ENCODE measurements around the gene COL13A1.
A peak's percentile ranks its signal among the peaks of the same experiment; 100 is the strongest.

The COL13A1 gene

GRCh38 chr10:69895759-69896158, 94.1 kb downstream of the COL13A1 start:
- H3K27ac ChIP-seq (ENCODE audit: low read length) = no peak overlapping the region
- H3K9me3 ChIP-seq (ENCODE audit: control insufficient read depth, insufficient read depth, low read length) = no peaks in the 10 kb centered on the region
- no CpG with 5 or more reads among the region's 13 CpGs for WGBS (ENCODE audit: insufficient coverage, insufficient read length)
- H3K4me1 ChIP-seq (ENCODE audit: control insufficient read depth, insufficient read depth, low read length) = peaks cover 2% of the 10 kb centered on the region; the same call in 1 of the 2 replicates
- no peaks in the 10 kb centered on the region for H3K27me3 ChIP-seq (ENCODE audit: control insufficient read depth, insufficient read depth, low read length)
- no peak overlapping the region for H3K4me3 ChIP-seq (ENCODE audit: low read length)
- no peaks in the 10 kb centered on the region for H3K36me3 ChIP-seq (ENCODE audit: control insufficient read depth, insufficient read depth, low read length)
- no peak for DNase-seq (ENCODE audit: low read depth, low spot score)

GRCh38 chr10:69896606-69897231, 95.0 kb downstream of the COL13A1 start:
- H3K27ac ChIP-seq (ENCODE audit: low read length) = no peak overlapping the region
- no peak overlapping the region for H3K4me3 ChIP-seq (ENCODE audit: low read length)
- WGBS (ENCODE audit: insufficient coverage, insufficient read length) = no CpG with 5 or more reads among the region's 12 CpGs
- no peak for DNase-seq (ENCODE audit: low read depth, low spot score)
- H3K4me1 ChIP-seq (ENCODE audit: control insufficient read depth, insufficient read depth, low read length) = peaks cover 2% of the 10 kb centered on the region; the same call in 1 of the 2 replicates
- H3K9me3 ChIP-seq (ENCODE audit: control insufficient read depth, insufficient read depth, low read length) = no peaks in the 10 kb centered on the region
- no peaks in the 10 kb centered on the region for H3K36me3 ChIP-seq (ENCODE audit: control insufficient read depth, insufficient read depth, low read length)
- no peaks in the 10 kb centered on the region for H3K27me3 ChIP-seq (ENCODE audit: control insufficient read depth, insufficient read depth, low read length)

- Histone ChIP-seq H3K4me3 (ENCODE audit: low read length) (no peak overlapping the region), H3K4me1 (ENCODE audit: control insufficient read depth, insufficient read depth, low read length) (peaks cover 4% of the 10 kb centered on the region), H3K27ac (ENCODE audit: low read length) (no peak overlapping the region), H3K27me3 (ENCODE audit: control insufficient read depth, insufficient read depth, low read length) (no peaks in the 10 kb centered on the region), H3K9me3 (ENCODE audit: control insufficient read depth, insufficient read depth, low read length) (no peaks in the 10 kb centered on the region), H3K36me3 (ENCODE audit: control insufficient read depth, insufficient read depth, low read length) (no peaks in the 10 kb centered on the region)
- DNase-seq (ENCODE audit: low read depth, low spot score) = no peak
- WGBS (ENCODE audit: insufficient coverage, insufficient read length) = no CpG with 5 or more reads among the region's 9 CpGs
These were observed 95.7 kb downstream of the COL13A1 start for GRCh38 chr10:69897432-69897831.

- H3K9me3 ChIP-seq (ENCODE audit: control insufficient read depth, insufficient read depth, low read length) = no peaks in the 10 kb centered on the region
- no peak overlapping the region for H3K4me3 ChIP-seq (ENCODE audit: low read length)
- no peak overlapping the region for H3K27ac ChIP-seq (ENCODE audit: low read length)
- WGBS (ENCODE audit: insufficient coverage, insufficient read length) = no CpG with 5 or more reads among the region's 10 CpGs
- H3K4me1 ChIP-seq (ENCODE audit: control insufficient read depth, insufficient read depth, low read length) = peaks cover 4% of the 10 kb centered on the region
- DNase-seq (ENCODE audit: low read depth, low spot score) = no peak
- no peaks in the 10 kb centered on the region for H3K36me3 ChIP-seq (ENCODE audit: control insufficient read depth, insufficient read depth, low read length)
- no peaks in the 10 kb centered on the region for H3K27me3 ChIP-seq (ENCODE audit: control insufficient read depth, insufficient read depth, low read length)
These were observed 96.3 kb downstream of the COL13A1 start for GRCh38 chr10:69897999-69898398.

GRCh38 chr10:69898524-69898923, 96.8 kb downstream of the COL13A1 start:
- Histone ChIP-seq H3K9me3 (ENCODE audit: control insufficient read depth, insufficient read depth, low read length) (no peaks in the 10 kb centered on the region), H3K4me3 (ENCODE audit: low read length) (no peak overlapping the region), H3K27me3 (ENCODE audit: control insufficient read depth, insufficient read depth, low read length) (no peaks in the 10 kb centered on the region), H3K4me1 (ENCODE audit: control insufficient read depth, insufficient read depth, low read length) (peaks cover 4% of the 10 kb centered on the region), H3K27ac (ENCODE audit: low read length) (no peak overlapping the region), H3K36me3 (ENCODE audit: control insufficient read depth, insufficient read depth, low read length) (no peaks in the 10 kb centered on the region)
- WGBS (ENCODE audit: insufficient coverage, insufficient read length) = no CpG with 5 or more reads among the region's 10 CpGs
- DNase-seq (ENCODE audit: low read depth, low spot score) = no peak

GRCh38 chr10:69898941-69899340, 97.2 kb downstream of the COL13A1 start:
- Histone ChIP-seq H3K4me3 (ENCODE audit: low read length) (no peak overlapping the region), H3K9me3 (ENCODE audit: control insufficient read depth, insufficient read depth, low read length) (no peaks in the 10 kb centered on the region), H3K27me3 (ENCODE audit: control insufficient read depth, insufficient read depth, low read length) (no peaks in the 10 kb centered on the region), H3K4me1 (ENCODE audit: control insufficient read depth, insufficient read depth, low read length) (peaks cover 4% of the 10 kb centered on the region), H3K36me3 (ENCODE audit: control insufficient read depth, insufficient read depth, low read length) (no peaks in the 10 kb centered on the region), H3K27ac (ENCODE audit: low read length) (no peak overlapping the region)
- no CpG with 5 or more reads among the region's 2 CpGs for WGBS (ENCODE audit: insufficient coverage, insufficient read length)
- DNase-seq (ENCODE audit: low read depth, low spot score) = no peak

- peaks cover 4% of the 10 kb centered on the region for H3K4me1 ChIP-seq (ENCODE audit: control insufficient read depth, insufficient read depth, low read length)
- no peaks in the 10 kb centered on the region for H3K9me3 ChIP-seq (ENCODE audit: control insufficient read depth, insufficient read depth, low read length)
- H3K27me3 ChIP-seq (ENCODE audit: control insufficient read depth, insufficient read depth, low read length) = no peaks in the 10 kb centered on the region
- DNase-seq (ENCODE audit: low read depth, low spot score) = no peak
- no peaks in the 10 kb centered on the region for H3K36me3 ChIP-seq (ENCODE audit: control insufficient read depth, insufficient read depth, low read length)
- no peak overlapping the region for H3K4me3 ChIP-seq (ENCODE audit: low read length)
- WGBS (ENCODE audit: insufficient coverage, insufficient read length) = no CpG with 5 or more reads among the region's 12 CpGs
- H3K27ac ChIP-seq (ENCODE audit: low read length) = no peak overlapping the region
These were observed 98.3 kb downstream of the COL13A1 start for GRCh38 chr10:69899727-69900595.

GRCh38 chr10:69901022-69901421, 99.3 kb downstream of the COL13A1 start:
- no CpG with 5 or more reads among the region's 2 CpGs for WGBS (ENCODE audit: insufficient coverage, insufficient read length)
- no peak overlapping the region for H3K4me3 ChIP-seq (ENCODE audit: low read length)
- no peaks in the 10 kb centered on the region for H3K27me3 ChIP-seq (ENCODE audit: control insufficient read depth, insufficient read depth, low read length)
- H3K27ac ChIP-seq (ENCODE audit: low read length) = no peak overlapping the region
- peaks cover 4% of the 10 kb centered on the region for H3K4me1 ChIP-seq (ENCODE audit: control insufficient read depth, insufficient read depth, low read length)
- no peaks in the 10 kb centered on the region for H3K36me3 ChIP-seq (ENCODE audit: control insufficient read depth, insufficient read depth, low read length)
- H3K9me3 ChIP-seq (ENCODE audit: control insufficient read depth, insufficient read depth, low read length) = no peaks in the 10 kb centered on the region
- no peak for DNase-seq (ENCODE audit: low read depth, low spot score)

- Histone ChIP-seq H3K27ac (ENCODE audit: low read length) (no peak overlapping the region), H3K4me1 (ENCODE audit: control insufficient read depth, insufficient read depth, low read length) (peaks cover 2% of the 10 kb centered on the region), H3K4me3 (ENCODE audit: low read length) (no peak overlapping the region), H3K36me3 (ENCODE audit: control insufficient read depth, insufficient read depth, low read length) (no peaks in the 10 kb centered on the region), H3K9me3 (ENCODE audit: control insufficient read depth, insufficient read depth, low read length) (no peaks in the 10 kb centered on the region), H3K27me3 (ENCODE audit: control insufficient read depth, insufficient read depth, low read length) (no peaks in the 10 kb centered on the region)
- no CpG with 5 or more reads among the region's 10 CpGs for WGBS (ENCODE audit: insufficient coverage, insufficient read length)
- peak; percentile 45 for DNase-seq (ENCODE audit: low read depth, low spot score)
These were observed 100.2 kb downstream of the COL13A1 start for GRCh38 chr10:69901628-69902505.

- DNase-seq (ENCODE audit: low read depth, low spot score) = no peak
- H3K4me3 ChIP-seq (ENCODE audit: low read length) = no peak overlapping the region
- H3K36me3 ChIP-seq (ENCODE audit: control insufficient read depth, insufficient read depth, low read length) = no peaks in the 10 kb centered on the region
- peaks cover 2% of the 10 kb centered on the region for H3K4me1 ChIP-seq (ENCODE audit: control insufficient read depth, insufficient read depth, low read length)
- no peaks in the 10 kb centered on the region for H3K27me3 ChIP-seq (ENCODE audit: control insufficient read depth, insufficient read depth, low read length)
- H3K27ac ChIP-seq (ENCODE audit: low read length) = no peak overlapping the region
- no peaks in the 10 kb centered on the region for H3K9me3 ChIP-seq (ENCODE audit: control insufficient read depth, insufficient read depth, low read length)
- no CpG with 5 or more reads among the region's 7 CpGs for WGBS (ENCODE audit: insufficient coverage, insufficient read length)
These were observed 101.3 kb downstream of the COL13A1 start for GRCh38 chr10:69902835-69903535.

All from iPS DF 6.9 (cell line).